RWPE2 (cell line): Measurements from ENCODE around the gene ALDH4A1.

Experiments used
- ATAC-seq: fragments of 200-7000 bp; cut with Tn5 transposase; 3 replicates; pipeline ENCODE4 v1.9.1; 2021; ENCODE audit warnings: low read depth
- DNase-seq: peaks from one replicate; pipeline ENCODE4 v3.0.0-alpha.2; 2020; ENCODE audit warnings: low spot score
- H3K27ac ChIP-seq: fragments of 450-650 bp; 2 replicates; pipeline ENCODE4 v1.5.1; 2017; ENCODE audit warnings: mild to moderate bottlenecking; ENCODE audit not compliant: poor library complexity, severe bottlenecking
- H3K27me3 ChIP-seq: fragments of 250-450 bp; sonication (Bioruptor Pico); 2 replicates; pipeline ENCODE4 v1.5.1; 2021; ENCODE audit warnings: mild to moderate bottlenecking, moderate library complexity; ENCODE audit not compliant: insufficient read depth, poor library complexity, severe bottlenecking
- H3K36me3 ChIP-seq: fragments of 250-450 bp; sonication (Bioruptor Pico); 2 replicates; pipeline ENCODE4 v1.5.1; 2020; ENCODE audit warnings: low read depth, mild to moderate bottlenecking, moderate library complexity
- H3K4me1 ChIP-seq: fragments of 250-450 bp; sonication (Bioruptor Pico); 2 replicates; pipeline ENCODE4 v1.5.1; 2021; ENCODE audit warnings: mild to moderate bottlenecking, moderate library complexity; ENCODE audit not compliant: insufficient read depth, poor library complexity, severe bottlenecking
- H3K4me3 ChIP-seq: fragments of 250-450 bp; sonication (Bioruptor Pico); 2 replicates; pipeline ENCODE4 v1.5.1; 2021; ENCODE audit warnings: mild to moderate bottlenecking, moderate library complexity; ENCODE audit not compliant: severe bottlenecking
- H3K9me3 ChIP-seq: fragments of 250-450 bp; sonication (Bioruptor Pico); 2 replicates; pipeline ENCODE4 v1.5.1; 2021; ENCODE audit warnings: mild to moderate bottlenecking, moderate library complexity; ENCODE audit not compliant: severe bottlenecking
- TF ChIP-seq, protein P1 (sequence below): fragments of 450-650 bp; IDR thresholded peaks from one replicate; pipeline ENCODE4 v1.5.1; 2017; ENCODE audit warnings: mild to moderate bottlenecking, moderate library complexity; ENCODE audit not compliant: poor library complexity, severe bottlenecking

ALDH4A1 gene

DNA sequence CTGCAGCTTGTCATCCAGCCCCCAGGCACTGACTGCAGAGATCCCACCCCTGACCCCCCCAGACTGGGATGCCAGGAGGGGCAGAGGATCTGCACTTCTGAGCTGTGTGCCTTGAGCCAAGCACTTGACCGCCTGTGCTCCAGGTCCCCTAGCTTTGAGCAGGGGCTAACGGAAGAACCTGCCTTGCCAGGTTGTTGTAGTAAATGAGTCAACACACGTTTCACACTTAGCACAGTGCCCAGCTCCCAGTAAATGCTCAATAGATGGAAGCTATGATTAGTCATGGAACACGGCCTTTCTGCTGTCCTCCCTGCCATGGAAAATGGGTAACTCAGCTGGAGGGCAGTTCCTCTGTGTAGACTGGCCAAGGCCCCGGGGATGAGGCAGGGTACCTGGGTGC, 30.0 kb upstream of the ALDH4A1 start:
- peaks cover 3% of the 10 kb centered on the region; the same call in 1 of the 2 replicates for H3K36me3 ChIP-seq
- TF ChIP-seq, protein P1, sequence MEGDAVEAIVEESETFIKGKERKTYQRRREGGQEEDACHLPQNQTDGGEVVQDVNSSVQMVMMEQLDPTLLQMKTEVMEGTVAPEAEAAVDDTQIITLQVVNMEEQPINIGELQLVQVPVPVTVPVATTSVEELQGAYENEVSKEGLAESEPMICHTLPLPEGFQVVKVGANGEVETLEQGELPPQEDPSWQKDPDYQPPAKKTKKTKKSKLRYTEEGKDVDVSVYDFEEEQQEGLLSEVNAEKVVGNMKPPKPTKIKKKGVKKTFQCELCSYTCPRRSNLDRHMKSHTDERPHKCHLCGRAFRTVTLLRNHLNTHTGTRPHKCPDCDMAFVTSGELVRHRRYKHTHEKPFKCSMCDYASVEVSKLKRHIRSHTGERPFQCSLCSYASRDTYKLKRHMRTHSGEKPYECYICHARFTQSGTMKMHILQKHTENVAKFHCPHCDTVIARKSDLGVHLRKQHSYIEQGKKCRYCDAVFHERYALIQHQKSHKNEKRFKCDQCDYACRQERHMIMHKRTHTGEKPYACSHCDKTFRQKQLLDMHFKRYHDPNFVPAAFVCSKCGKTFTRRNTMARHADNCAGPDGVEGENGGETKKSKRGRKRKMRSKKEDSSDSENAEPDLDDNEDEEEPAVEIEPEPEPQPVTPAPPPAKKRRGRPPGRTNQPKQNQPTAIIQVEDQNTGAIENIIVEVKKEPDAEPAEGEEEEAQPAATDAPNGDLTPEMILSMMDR, result no peak
- peak overlapping the region; percentile 39 for H3K27ac ChIP-seq
- no peaks in the 10 kb centered on the region for H3K27me3 ChIP-seq
- DNase-seq (no peak), ATAC-seq (peak; percentile 77)
- peaks cover 31% of the 10 kb centered on the region for H3K4me1 ChIP-seq
- H3K9me3 ChIP-seq, result no peaks in the 10 kb centered on the region
- no peak overlapping the region for H3K4me3 ChIP-seq

DNA sequence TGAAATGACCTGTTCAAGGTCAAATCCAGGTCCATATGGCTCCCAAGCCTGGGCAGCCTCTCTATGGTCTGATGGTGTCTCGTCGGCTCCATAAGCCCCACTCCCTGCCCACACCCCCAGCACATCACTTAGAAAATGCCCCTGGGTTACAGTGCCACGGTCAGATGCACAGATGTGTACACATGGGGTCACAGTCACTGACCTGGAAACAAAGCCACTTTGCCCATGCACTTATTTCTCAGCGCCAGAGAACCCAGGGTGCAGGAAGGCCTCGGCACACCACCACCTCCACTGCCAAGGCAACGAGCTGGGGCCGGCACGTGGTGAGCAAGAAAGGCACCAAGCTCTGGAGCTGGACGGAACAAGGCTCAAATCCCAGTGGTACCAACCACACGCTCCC, 29.4 kb upstream of the ALDH4A1 start:
- ATAC-seq, result no peak

GRCh38 chr1:18929686-18930085, 27.3 kb upstream of the ALDH4A1 start:
- Histone ChIP-seq H3K27me3 (no peaks in the 10 kb centered on the region), H3K9me3 (no peaks in the 10 kb centered on the region), H3K36me3 (peaks cover 3% of the 10 kb centered on the region; the same call in 1 of the 2 replicates), H3K27ac (peak overlapping the region; percentile 99), H3K4me1 (peaks cover 45% of the 10 kb centered on the region), H3K4me3 (no peak overlapping the region)
- DNase-seq (no peak), ATAC-seq (no peak)
- TF ChIP-seq, protein P1, result no peak

More for the DNA sequence above, 29.4 kb upstream of the ALDH4A1 start:
- H3K9me3 ChIP-seq, result no peaks in the 10 kb centered on the region
- no peaks in the 10 kb centered on the region for H3K27me3 ChIP-seq
- no peak for DNase-seq
- peaks cover 38% of the 10 kb centered on the region for H3K4me1 ChIP-seq
- TF ChIP-seq, protein P1, result no peak
- H3K4me3 ChIP-seq, result no peak overlapping the region
- peak overlapping the region; percentile 39 for H3K27ac ChIP-seq
- peaks cover 3% of the 10 kb centered on the region; the same call in 1 of the 2 replicates for H3K36me3 ChIP-seq

DNA sequence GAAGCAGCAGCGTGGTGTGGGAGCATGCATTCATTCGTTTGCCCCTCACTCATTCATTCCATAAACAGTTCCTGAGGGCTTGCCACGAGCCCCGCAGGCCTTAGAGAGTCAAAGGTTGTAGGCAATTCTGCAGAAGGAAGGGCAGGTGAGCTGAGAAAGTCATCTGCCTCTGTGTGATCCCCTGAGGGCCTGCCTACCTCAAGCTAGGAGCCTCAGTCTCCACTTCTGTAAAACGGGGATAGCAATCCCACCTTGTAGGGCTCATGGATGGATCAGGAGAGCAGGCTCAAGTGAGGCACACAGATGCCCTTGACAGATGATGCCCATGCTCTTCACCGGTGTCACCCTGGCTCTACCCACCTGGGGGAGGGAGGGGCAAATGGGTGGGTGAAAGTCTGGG, 26.6 kb upstream of the ALDH4A1 start:
- DNase-seq (no peak), ATAC-seq (no peak)
- TF ChIP-seq, protein P1, result no peak
- peak overlapping the region; percentile 99 for H3K27ac ChIP-seq
- peaks cover 52% of the 10 kb centered on the region for H3K4me1 ChIP-seq
- H3K4me3 ChIP-seq, result no peak overlapping the region
- H3K27me3 ChIP-seq, result no peaks in the 10 kb centered on the region
- H3K9me3 ChIP-seq, result no peaks in the 10 kb centered on the region
- no peaks in the 10 kb centered on the region for H3K36me3 ChIP-seq

GRCh38 chr1:18928406-18928805, 26.1 kb upstream of the ALDH4A1 start:
- Histone ChIP-seq H3K4me3 (no peak overlapping the region), H3K36me3 (no peaks in the 10 kb centered on the region), H3K27ac (peak overlapping the region; percentile 99), H3K27me3 (no peaks in the 10 kb centered on the region), H3K4me1 (peaks cover 56% of the 10 kb centered on the region), H3K9me3 (no peaks in the 10 kb centered on the region)
- DNase-seq, result no peak
- TF ChIP-seq, protein P1, result no peak
- no peak for ATAC-seq
